Right kidney (tissue), 9 donors: Measurements from ENCODE around the gene NUP62CL.
"Not testable (repeated sequence)": the region's sequence is repeated elsewhere in the genome, so short reads cannot be mapped to it uniquely, and the experiment has no call there.

Experiments used
- DNase-seq: peaks from one replicate; pipeline ENCODE4 v3.0.0-alpha.2; 2016
- long read RNA-seq, 8 donors: transcript quantifications; one replicate each; lab custom pipeline, GENCODE V29; 2026

Gene NUP62CL
- long read RNA-seq, donor 1, result 0 reads
- long read RNA-seq, donor 2, result 0 reads
- long read RNA-seq, donor 3, result 0 reads
- long read RNA-seq, donor 4, result 0 reads
- long read RNA-seq, donor 5, partial matches to known transcripts, result 0 of 7 reads
- long read RNA-seq, donor 5, other reads (novel, unspliced or antisense), result 7 of 7 reads
- long read RNA-seq, donor 6, result 0 reads
- long read RNA-seq, donor 7, partial matches to known transcripts, result 0 of 2 reads
- long read RNA-seq, donor 7, other reads (novel, unspliced or antisense), result 0 of 2 reads
- long read RNA-seq, donor 8, result 0 reads

GRCh38 chrX:107205770-107206696, at the start of gene NUP62CL, which contains the start of gene DNAAF6:
Gene NUP62CL, minus strand, starts transcription at chrX:107206433. Its CDS starts 31,287 bp downstream, at chrX:107175146.
Gene DNAAF6, plus strand, starts transcription at chrX:107206611. Its CDS starts 6,265 bp downstream, at chrX:107212876.
- peak; percentile 70 for DNase-seq

- no peak for DNase-seq
Observed at GRCh38 chrX:107228486-107228819, 22.2 kb upstream of the NUP62CL start.

GRCh38 chrX:107227780-107228485, 21.7 kb upstream of the NUP62CL start:
- no peak for DNase-seq

- no peak for DNase-seq
Observed at GRCh38 chrX:107226757-107227156, 20.5 kb upstream of the NUP62CL start.

- no peak for DNase-seq
Observed at GRCh38 chrX:107213477-107213876, 7.2 kb upstream of the NUP62CL start.

- DNase-seq, result no peak
Observed at GRCh38 chrX:107207943-107208342, 1.7 kb upstream of the NUP62CL start.

GRCh38 chrX:107207089-107207488, 856 bp upstream of the NUP62CL start:
- no peak for DNase-seq

- DNase-seq, result no peak
Observed at GRCh38 chrX:107206697-107207065, 448 bp upstream of the NUP62CL start.

- DNase-seq, result peak; percentile 2
Observed at GRCh38 chrX:107204068-107204605, 2.1 kb downstream of the NUP62CL start.

- no peak for DNase-seq
Observed at GRCh38 chrX:107199491-107199890, 6.7 kb downstream of the NUP62CL start.

GRCh38 chrX:107198074-107198473, 8.2 kb downstream of the NUP62CL start:
- not testable (repeated sequence) for DNase-seq

GRCh38 chrX:107197319-107197718, 8.9 kb downstream of the NUP62CL start:
- no peak for DNase-seq

- DNase-seq, result no peak
Observed at GRCh38 chrX:107171369-107172102, 34.7 kb downstream of the NUP62CL start.

GRCh38 chrX:107168712-107169111, 37.5 kb downstream of the NUP62CL start:
- DNase-seq, result no peak

GRCh38 chrX:107168257-107168656, 38.0 kb downstream of the NUP62CL start:
- DNase-seq, result no peak

GRCh38 chrX:107167163-107167921, 38.9 kb downstream of the NUP62CL start:
- DNase-seq, result no peak

GRCh38 chrX:107157618-107158017, 48.6 kb downstream of the NUP62CL start:
- DNase-seq, result not testable (repeated sequence)

GRCh38 chrX:107155621-107156430, 50.4 kb downstream of the NUP62CL start:
- not testable (repeated sequence) for DNase-seq

- DNase-seq, result no peak
Observed at GRCh38 chrX:107154787-107155620, 51.2 kb downstream of the NUP62CL start.
